Parathyroid adenoma (tissue), 2 donors: ENCODE results near the gene CFLAR.

Source experiments
- H2AFZ ChIP-seq: fragments of 300-600 bp; sonication (generic); one replicate; pipeline ENCODE4 v1.7.0; 2017; ENCODE audit warnings: antibody characterized with exemption, mild to moderate bottlenecking
- H3K27ac ChIP-seq: fragments of 300-600 bp; sonication (generic); one replicate; pipeline ENCODE4 v1.7.0; 2017
- H3K27me3 ChIP-seq: fragments of 300-600 bp; sonication (generic); one replicate; pipeline ENCODE4 v1.7.0; 2017; ENCODE audit warnings: low read length; ENCODE audit not compliant: control insufficient read depth, insufficient read depth
- H3K36me3 ChIP-seq: fragments of 300-600 bp; sonication (generic); one replicate; pipeline ENCODE4 v1.7.0; 2017; ENCODE audit warnings: low read length; ENCODE audit not compliant: control insufficient read depth, insufficient read depth
- H3K4me1 ChIP-seq: fragments of 300-600 bp; sonication (generic); one replicate; pipeline ENCODE4 v1.7.0; 2017; ENCODE audit warnings: control low read depth
- H3K4me2 ChIP-seq: fragments of 300-600 bp; sonication (generic); one replicate; pipeline ENCODE4 v1.7.0; 2017; ENCODE audit warnings: low read length
- H3K4me3 ChIP-seq: fragments of 300-600 bp; sonication (generic); one replicate; pipeline ENCODE4 v1.7.0; 2017; ENCODE audit warnings: low read depth, low read length
- H3K79me2 ChIP-seq: fragments of 300-600 bp; sonication (generic); one replicate; pipeline ENCODE4 v1.7.0; 2017; ENCODE audit warnings: control low read depth
- H3K9ac ChIP-seq: fragments of 300-600 bp; sonication (generic); one replicate; pipeline ENCODE4 v1.7.0; 2017; ENCODE audit warnings: mild to moderate bottlenecking
- H3K9me3 ChIP-seq: fragments of 300-600 bp; sonication (generic); one replicate; pipeline ENCODE4 v1.7.0; 2017; ENCODE audit warnings: low read length; ENCODE audit not compliant: control insufficient read depth
- TF ChIP-seq, protein P1 (sequence below): fragments of 300-600 bp; sonication (generic); IDR thresholded peaks from one replicate; pipeline ENCODE4 v1.7.0; 2017; ENCODE audit warnings: antibody characterized with exemption, mild to moderate bottlenecking
- donor health status: primary hyperparathyroidism.

Gene CFLAR

DNA sequence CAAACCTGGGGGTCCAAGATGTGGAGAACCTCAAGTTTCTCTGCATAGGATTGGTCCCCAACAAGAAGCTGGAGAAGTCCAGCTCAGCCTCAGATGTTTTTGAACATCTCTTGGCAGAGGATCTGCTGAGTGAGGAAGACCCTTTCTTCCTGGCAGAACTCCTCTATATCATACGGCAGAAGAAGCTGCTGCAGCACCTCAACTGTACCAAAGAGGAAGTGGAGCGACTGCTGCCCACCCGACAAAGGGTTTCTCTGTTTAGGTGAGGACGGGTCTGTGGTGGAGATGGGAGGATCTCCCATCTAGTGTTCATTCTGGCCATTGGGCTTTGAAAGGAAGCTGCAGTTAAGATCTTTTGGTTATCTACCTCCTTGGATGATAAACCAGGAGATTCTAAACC, 69.9 kb downstream of the CFLAR start:
- Histone ChIP-seq H3K27me3 (no peaks in the 10 kb centered on the region), H3K4me1 (no peaks in the 10 kb centered on the region), H2AFZ (no peak overlapping the region), H3K27ac (no peak overlapping the region), H3K79me2 (no peaks in the 10 kb centered on the region), H3K36me3 (no peaks in the 10 kb centered on the region), H3K9ac (no peak overlapping the region), H3K4me3 (no peak overlapping the region), H3K9me3 (no peaks in the 10 kb centered on the region), H3K4me2 (no peak overlapping the region)
- TF ChIP-seq, protein P1, sequence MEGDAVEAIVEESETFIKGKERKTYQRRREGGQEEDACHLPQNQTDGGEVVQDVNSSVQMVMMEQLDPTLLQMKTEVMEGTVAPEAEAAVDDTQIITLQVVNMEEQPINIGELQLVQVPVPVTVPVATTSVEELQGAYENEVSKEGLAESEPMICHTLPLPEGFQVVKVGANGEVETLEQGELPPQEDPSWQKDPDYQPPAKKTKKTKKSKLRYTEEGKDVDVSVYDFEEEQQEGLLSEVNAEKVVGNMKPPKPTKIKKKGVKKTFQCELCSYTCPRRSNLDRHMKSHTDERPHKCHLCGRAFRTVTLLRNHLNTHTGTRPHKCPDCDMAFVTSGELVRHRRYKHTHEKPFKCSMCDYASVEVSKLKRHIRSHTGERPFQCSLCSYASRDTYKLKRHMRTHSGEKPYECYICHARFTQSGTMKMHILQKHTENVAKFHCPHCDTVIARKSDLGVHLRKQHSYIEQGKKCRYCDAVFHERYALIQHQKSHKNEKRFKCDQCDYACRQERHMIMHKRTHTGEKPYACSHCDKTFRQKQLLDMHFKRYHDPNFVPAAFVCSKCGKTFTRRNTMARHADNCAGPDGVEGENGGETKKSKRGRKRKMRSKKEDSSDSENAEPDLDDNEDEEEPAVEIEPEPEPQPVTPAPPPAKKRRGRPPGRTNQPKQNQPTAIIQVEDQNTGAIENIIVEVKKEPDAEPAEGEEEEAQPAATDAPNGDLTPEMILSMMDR = no peak

DNA sequence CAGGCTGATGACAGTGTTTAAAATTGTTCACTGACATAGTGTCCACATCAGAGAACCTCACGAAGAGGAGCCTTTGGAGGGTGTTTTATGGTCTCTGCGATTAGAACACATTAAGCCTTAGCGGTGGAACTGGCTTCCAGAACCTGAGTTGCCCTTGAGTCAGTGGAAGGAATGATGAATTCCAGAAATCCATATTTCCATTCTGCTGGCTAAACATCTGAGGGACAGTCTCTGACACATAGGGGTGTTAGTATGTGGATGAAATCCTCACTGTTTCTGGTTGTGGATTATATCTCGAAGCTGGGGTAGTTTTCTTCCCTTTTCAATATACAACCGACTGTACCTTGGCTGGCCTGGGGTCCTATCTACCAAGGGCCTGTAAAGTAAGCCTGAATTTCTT, 71.0 kb downstream of the CFLAR start:
- Histone ChIP-seq H3K9me3 (no peaks in the 10 kb centered on the region), H3K27ac (no peak overlapping the region), H3K36me3 (no peaks in the 10 kb centered on the region), H3K79me2 (no peaks in the 10 kb centered on the region), H3K4me1 (no peaks in the 10 kb centered on the region), H3K9ac (no peak overlapping the region), H2AFZ (no peak overlapping the region), H3K27me3 (no peaks in the 10 kb centered on the region), H3K4me3 (no peak overlapping the region), H3K4me2 (no peak overlapping the region)
- TF ChIP-seq, protein P1 = no peak

DNA sequence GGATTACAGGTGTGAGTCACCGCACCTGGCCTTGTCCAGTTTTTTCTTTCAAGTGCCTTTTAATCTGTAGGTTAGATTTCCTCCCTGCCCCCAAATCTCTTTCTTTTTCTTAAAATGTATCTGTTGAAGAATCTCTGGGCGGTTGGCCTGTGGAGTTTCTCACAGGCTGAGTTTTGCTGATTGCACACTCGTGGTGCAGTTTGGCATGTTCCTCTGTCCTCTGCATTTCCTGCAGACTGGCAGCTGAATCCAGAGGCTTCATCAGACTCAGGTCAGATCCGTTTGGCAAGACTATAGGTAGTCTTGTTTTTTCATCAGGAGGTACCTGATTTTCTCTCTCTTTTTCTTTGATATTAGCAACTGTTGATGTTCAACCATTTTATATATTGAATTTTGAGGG, 72.5 kb downstream of the CFLAR start:
- Histone ChIP-seq H3K27me3 (no peaks in the 10 kb centered on the region), H3K9ac (no peak overlapping the region), H3K4me1 (no peaks in the 10 kb centered on the region), H2AFZ (no peak overlapping the region), H3K4me2 (no peak overlapping the region), H3K27ac (no peak overlapping the region), H3K9me3 (no peaks in the 10 kb centered on the region), H3K4me3 (no peak overlapping the region), H3K79me2 (no peaks in the 10 kb centered on the region), H3K36me3 (no peaks in the 10 kb centered on the region)
- TF ChIP-seq, protein P1 = no peak

DNA sequence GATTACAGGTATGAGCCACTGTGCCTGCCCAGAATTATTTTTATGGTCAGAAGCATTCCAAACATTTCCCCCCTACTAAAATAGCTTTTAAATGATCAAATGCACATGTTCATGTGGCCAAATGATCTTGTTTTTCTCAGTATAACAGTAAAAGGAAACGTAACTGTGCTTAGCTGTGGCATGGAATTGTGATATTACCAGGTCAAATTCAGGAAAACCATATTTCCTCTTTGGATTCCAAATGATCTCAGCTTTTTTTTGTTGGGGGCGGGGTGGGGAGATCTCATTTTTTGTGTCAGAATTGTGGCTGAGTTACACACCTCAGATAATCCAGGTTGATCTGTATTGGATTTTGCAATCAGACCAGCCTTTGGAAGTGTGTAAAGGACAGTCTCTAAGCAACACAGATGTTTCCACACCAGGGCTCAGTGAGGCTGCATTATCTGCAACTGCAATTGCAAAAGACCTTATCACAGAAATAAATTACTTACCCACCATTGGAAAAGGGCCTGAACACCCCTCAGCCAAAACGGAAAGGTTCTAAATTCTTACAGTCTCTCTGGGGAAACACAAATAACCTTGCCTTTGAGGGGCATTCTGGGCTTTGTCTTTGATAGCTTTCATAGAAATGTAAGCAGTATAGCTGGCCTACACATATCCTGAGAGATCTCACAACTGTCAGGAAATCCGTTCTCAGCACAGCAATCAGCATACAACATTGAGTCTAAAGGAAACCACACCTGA, 75.3 kb downstream of the CFLAR start:
- Histone ChIP-seq H3K27ac (no peak overlapping the region), H3K4me1 (no peaks in the 10 kb centered on the region), H2AFZ (no peak overlapping the region), H3K4me2 (no peak overlapping the region), H3K4me3 (no peak overlapping the region), H3K9ac (no peak overlapping the region), H3K9me3 (no peaks in the 10 kb centered on the region), H3K79me2 (no peaks in the 10 kb centered on the region), H3K36me3 (no peaks in the 10 kb centered on the region), H3K27me3 (no peaks in the 10 kb centered on the region)
- TF ChIP-seq, protein P1 = no peak

DNA sequence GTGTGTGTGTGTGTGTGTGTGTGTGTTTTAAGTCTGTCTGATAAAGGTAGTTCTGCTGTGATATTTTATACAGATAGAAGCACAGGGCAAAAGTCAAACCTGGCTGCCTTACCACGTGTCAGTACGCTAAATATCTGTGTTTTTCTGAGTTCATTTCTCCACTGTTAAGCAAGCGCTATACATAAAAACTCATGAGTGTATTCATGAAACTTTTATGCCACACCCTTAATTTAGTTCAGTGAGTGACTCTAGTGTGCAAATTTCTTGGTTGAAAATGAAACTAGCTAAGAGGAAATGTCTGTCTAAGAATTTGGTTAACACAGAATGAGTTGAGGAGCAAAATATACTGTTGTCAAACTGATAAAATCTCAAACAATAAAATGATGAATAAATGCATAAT, 78.1 kb downstream of the CFLAR start:
- H3K9me3 ChIP-seq = no peaks in the 10 kb centered on the region
- H3K4me2 ChIP-seq = no peak overlapping the region
- H2AFZ ChIP-seq = no peak overlapping the region
- H3K4me3 ChIP-seq = no peak overlapping the region
- H3K27ac ChIP-seq = no peak overlapping the region
- no peaks in the 10 kb centered on the region for H3K27me3 ChIP-seq
- no peaks in the 10 kb centered on the region for H3K79me2 ChIP-seq
- no peaks in the 10 kb centered on the region for H3K4me1 ChIP-seq
- H3K9ac ChIP-seq = no peak overlapping the region
- TF ChIP-seq, protein P1 = no peak
- H3K36me3 ChIP-seq = no peaks in the 10 kb centered on the region
